HUES64 (cell line): ENCODE results near the gene LPXN.

Experiments
- H3K27ac ChIP-seq: 2 replicates; pipeline ENCODE4 v1.7.0; 2013; ENCODE audit warnings: low read depth, low read length, inconsistent platforms
- H3K27me3 ChIP-seq: 2 replicates; pipeline ENCODE4 v1.6.1; 2013; ENCODE audit warnings: mild to moderate bottlenecking, low read length; ENCODE audit not compliant: insufficient read depth
- H3K36me3 ChIP-seq: 2 replicates; pipeline ENCODE4 v1.6.1; 2013; ENCODE audit warnings: mild to moderate bottlenecking, low read length; ENCODE audit not compliant: insufficient read depth
- H3K4me1 ChIP-seq: 2 replicates; pipeline ENCODE4 v1.6.1; 2013; ENCODE audit warnings: mild to moderate bottlenecking, low read length, moderate library complexity; ENCODE audit not compliant: insufficient read depth
- H3K4me3 ChIP-seq: 2 replicates; pipeline ENCODE4 v1.5.1; 2013; ENCODE audit warnings: mild to moderate bottlenecking, low read length, moderate library complexity
- H3K9ac ChIP-seq: 2 replicates; pipeline ENCODE4 v1.6.1; 2013; ENCODE audit warnings: mild to moderate bottlenecking, low read depth, low read length
- H3K9me3 ChIP-seq: 2 replicates; pipeline ENCODE4 v1.6.1; 2013; ENCODE audit warnings: low read depth, low read length; ENCODE audit not compliant: insufficient read depth
- WGBS: fragments of 150-250, 120-280 bp; methylation state at CpG from one replicate; pipeline ENCODE4 v1.1.7; 2013; ENCODE audit warnings: missing lambda C conversion rate; 5-methylcytosine and 5-hydroxymethylcytosine counted together

The LPXN gene

GRCh38 chr11:58513747-58514367, 61.8 kb downstream of the LPXN start:
- no peak overlapping the region for H3K9ac ChIP-seq
- no peaks in the 10 kb centered on the region for H3K36me3 ChIP-seq
- 39% methylated on average over 5 of the region's 5 CpGs for WGBS

GRCh38 chr11:58511636-58512035, 64.0 kb downstream of the LPXN start:
- Histone ChIP-seq H3K4me1 (peaks cover 11% of the 10 kb centered on the region), H3K9me3 (no peaks in the 10 kb centered on the region), H3K27me3 (no peaks in the 10 kb centered on the region), H3K4me3 (no peak overlapping the region), H3K27ac (no peak overlapping the region), H3K9ac (no peak overlapping the region), H3K36me3 (no peaks in the 10 kb centered on the region)
- WGBS, result 96% methylated on average over 3 of the region's 3 CpGs

More at GRCh38 chr11:58513747-58514367, 61.8 kb downstream of the LPXN start:
- H3K27ac ChIP-seq, result no peak overlapping the region
- no peak overlapping the region for H3K4me3 ChIP-seq
- peaks cover 11% of the 10 kb centered on the region for H3K4me1 ChIP-seq
- H3K27me3 ChIP-seq, result no peaks in the 10 kb centered on the region
- no peaks in the 10 kb centered on the region for H3K9me3 ChIP-seq

GRCh38 chr11:58509748-58510147, 65.9 kb downstream of the LPXN start:
- Histone ChIP-seq H3K27me3 (no peaks in the 10 kb centered on the region), H3K27ac (no peak overlapping the region), H3K9me3 (no peaks in the 10 kb centered on the region), H3K4me3 (no peak overlapping the region), H3K36me3 (no peaks in the 10 kb centered on the region), H3K4me1 (peaks cover 11% of the 10 kb centered on the region), H3K9ac (no peak overlapping the region)
- 88% methylated on average over 1 of the region's 1 CpG for WGBS

- peaks cover 11% of the 10 kb centered on the region for H3K4me1 ChIP-seq
- H3K4me3 ChIP-seq, result no peak overlapping the region
- H3K9me3 ChIP-seq, result no peaks in the 10 kb centered on the region
- H3K36me3 ChIP-seq, result no peaks in the 10 kb centered on the region
- H3K9ac ChIP-seq, result no peak overlapping the region
- no peaks in the 10 kb centered on the region for H3K27me3 ChIP-seq
- H3K27ac ChIP-seq, result no peak overlapping the region
Observed at GRCh38 chr11:58508814-58509213, 66.8 kb downstream of the LPXN start.

GRCh38 chr11:58508005-58508404, 67.7 kb downstream of the LPXN start, which contains the start of gene OR5B21:
OR5B21 (minus strand) TSS chr11:58508105; CDS start chr11:58508105, 0 bp downstream.
- H3K9me3 ChIP-seq, result no peaks in the 10 kb centered on the region
- WGBS, result 89% methylated on average over 1 of the region's 1 CpG

GRCh38 chr11:58507355-58507754, 68.3 kb downstream of the LPXN start:
- Histone ChIP-seq H3K4me1 (no peaks in the 10 kb centered on the region; the same call in 1 of the 2 replicates), H3K27me3 (no peaks in the 10 kb centered on the region), H3K9me3 (no peaks in the 10 kb centered on the region), H3K27ac (no peak overlapping the region), H3K9ac (no peak overlapping the region), H3K36me3 (no peaks in the 10 kb centered on the region), H3K4me3 (no peak overlapping the region)
- 89% methylated on average over 4 of the region's 4 CpGs for WGBS

More at GRCh38 chr11:58508005-58508404, 67.7 kb downstream of the LPXN start, which contains the start of gene OR5B21:
- H3K27ac ChIP-seq, result no peak within 1 kb of the TSS
- H3K27me3 ChIP-seq, result no peaks in the 10 kb centered on the region
- H3K36me3 ChIP-seq, result no peaks in the 10 kb centered on the region
- H3K4me1 ChIP-seq, result peaks cover 5% of the 10 kb centered on the region
- H3K4me3 ChIP-seq, result no peak within 1 kb of the TSS
- no peak within 1 kb of the TSS for H3K9ac ChIP-seq

GRCh38 chr11:58506935-58507334, 68.7 kb downstream of the LPXN start:
- Histone ChIP-seq H3K27ac (no peak overlapping the region), H3K9ac (no peak overlapping the region), H3K4me1 (no peaks in the 10 kb centered on the region), H3K9me3 (no peaks in the 10 kb centered on the region), H3K36me3 (no peaks in the 10 kb centered on the region), H3K27me3 (no peaks in the 10 kb centered on the region), H3K4me3 (no peak overlapping the region)
- 90% methylated on average over 3 of the region's 5 CpGs for WGBS

GRCh38 chr11:58505849-58506248, 69.8 kb downstream of the LPXN start:
- Histone ChIP-seq H3K27me3 (no peaks in the 10 kb centered on the region), H3K9me3 (no peaks in the 10 kb centered on the region), H3K4me1 (no peaks in the 10 kb centered on the region), H3K9ac (no peak overlapping the region), H3K36me3 (no peaks in the 10 kb centered on the region), H3K4me3 (no peak overlapping the region), H3K27ac (no peak overlapping the region)
- WGBS, result 96% methylated on average over 4 of the region's 4 CpGs

- Histone ChIP-seq H3K27ac (no peak overlapping the region), H3K27me3 (no peaks in the 10 kb centered on the region), H3K36me3 (no peaks in the 10 kb centered on the region), H3K9me3 (no peaks in the 10 kb centered on the region), H3K4me1 (no peaks in the 10 kb centered on the region), H3K9ac (no peak overlapping the region), H3K4me3 (no peak overlapping the region)
- 94% methylated on average over 6 of the region's 6 CpGs for WGBS
Observed at GRCh38 chr11:58504232-58504631, 71.4 kb downstream of the LPXN start.

GRCh38 chr11:58503361-58503856, 72.2 kb downstream of the LPXN start:
- no peak overlapping the region for H3K4me3 ChIP-seq
- WGBS, result 99% methylated on average over 4 of the region's 4 CpGs
- no peaks in the 10 kb centered on the region for H3K27me3 ChIP-seq
- H3K9ac ChIP-seq, result no peak overlapping the region
- no peaks in the 10 kb centered on the region for H3K4me1 ChIP-seq
- H3K27ac ChIP-seq, result no peak overlapping the region
- H3K9me3 ChIP-seq, result no peaks in the 10 kb centered on the region
- no peaks in the 10 kb centered on the region for H3K36me3 ChIP-seq

GRCh38 chr11:58502004-58502403, 73.7 kb downstream of the LPXN start:
- H3K4me3 ChIP-seq, result no peak overlapping the region
- no peak overlapping the region for H3K9ac ChIP-seq
- no peaks in the 10 kb centered on the region for H3K4me1 ChIP-seq
- no peaks in the 10 kb centered on the region for H3K36me3 ChIP-seq
- no peaks in the 10 kb centered on the region for H3K9me3 ChIP-seq
- no peak overlapping the region for H3K27ac ChIP-seq
- H3K27me3 ChIP-seq, result no peaks in the 10 kb centered on the region

- H3K9ac ChIP-seq, result no peak overlapping the region
- 100% methylated on average over 1 of the region's 2 CpGs for WGBS
- H3K4me3 ChIP-seq, result no peak overlapping the region
- no peaks in the 10 kb centered on the region for H3K36me3 ChIP-seq
- no peaks in the 10 kb centered on the region for H3K27me3 ChIP-seq
- no peaks in the 10 kb centered on the region for H3K4me1 ChIP-seq
- no peak overlapping the region for H3K27ac ChIP-seq
- H3K9me3 ChIP-seq, result no peaks in the 10 kb centered on the region
Observed at GRCh38 chr11:58498464-58498863, 77.2 kb downstream of the LPXN start.
